WERI-Rb-1 (cell line): Measurements from ENCODE around the gene OBSCN.
A peak's percentile ranks its signal among the peaks of the same experiment; 100 is the strongest.

Source experiments
- DNase-seq: peaks from one replicate; pipeline ENCODE4 v3.0.0-alpha.2; 2020
- H3K27ac ChIP-seq: fragments of 250-450 bp; sonication (Bioruptor Pico); 2 replicates; pipeline ENCODE4 v1.5.1; 2020; ENCODE audit warnings: mild to moderate bottlenecking, moderate library complexity
- H3K27me3 ChIP-seq: fragments of 250-450 bp; sonication (Bioruptor Pico); 2 replicates; pipeline ENCODE4 v1.5.1; 2021; ENCODE audit warnings: mild to moderate bottlenecking, low read depth, moderate library complexity; ENCODE audit not compliant: insufficient read depth, severe bottlenecking
- H3K36me3 ChIP-seq: fragments of 250-450 bp; sonication (Bioruptor Pico); 2 replicates; pipeline ENCODE4 v1.5.1; 2020; ENCODE audit warnings: mild to moderate bottlenecking, moderate library complexity
- H3K4me3 ChIP-seq: 2 replicates; pipeline ENCODE4 v1.5.1; 2011; ENCODE audit warnings: low read depth, mild to moderate bottlenecking, control low read depth, low read length
- H3K9me3 ChIP-seq: fragments of 250-450 bp; sonication (Bioruptor Pico); 2 replicates; pipeline ENCODE4 v1.5.1; 2021; ENCODE audit warnings: mild to moderate bottlenecking, moderate library complexity; ENCODE audit not compliant: severe bottlenecking
- CTCF ChIP-seq: IDR thresholded peaks from 2 replicates; pipeline ENCODE4 v1.5.1; 2011; ENCODE audit warnings: low read depth, mild to moderate bottlenecking, control low read depth, inconsistent platforms, low read length

OBSCN gene

GRCh38 chr1:228378090-228378872 lies 170.4 kb downstream of the OBSCN start:
- H3K9me3 ChIP-seq, result no peaks in the 10 kb centered on the region
- H3K4me3 ChIP-seq, result peak overlapping the region; percentile 57
- no peaks in the 10 kb centered on the region for H3K36me3 ChIP-seq
- H3K27ac ChIP-seq, result peak overlapping the region; percentile 52
- TF ChIP-seq CTCF, result peak; percentile 56
- H3K27me3 ChIP-seq, result no peaks in the 10 kb centered on the region
- peak; percentile 69 for DNase-seq

GRCh38 chr1:228378873-228379460 lies 171.1 kb downstream of the OBSCN start:
- peak overlapping the region; percentile 52; the same call in 1 of the 2 replicates for H3K27ac ChIP-seq
- H3K4me3 ChIP-seq, result peak overlapping the region; percentile 57
- DNase-seq, result no peak
- TF ChIP-seq CTCF, result no peak
- no peaks in the 10 kb centered on the region for H3K9me3 ChIP-seq
- H3K36me3 ChIP-seq, result no peaks in the 10 kb centered on the region
- H3K27me3 ChIP-seq, result no peaks in the 10 kb centered on the region

- TF ChIP-seq CTCF, result no peak
- H3K36me3 ChIP-seq, result no peaks in the 10 kb centered on the region
- H3K27ac ChIP-seq, result no peak overlapping the region
- H3K9me3 ChIP-seq, result no peaks in the 10 kb centered on the region
- DNase-seq, result no peak
- no peak overlapping the region for H3K4me3 ChIP-seq
- H3K27me3 ChIP-seq, result no peaks in the 10 kb centered on the region
Measured at GRCh38 chr1:228379666-228380065, 171.8 kb downstream of the OBSCN start.

GRCh38 chr1:228381356-228381755 lies 173.5 kb downstream of the OBSCN start:
- TF ChIP-seq CTCF, result no peak
- no peak for DNase-seq
- no peak overlapping the region for H3K4me3 ChIP-seq
- H3K27ac ChIP-seq, result no peak overlapping the region
- H3K9me3 ChIP-seq, result no peaks in the 10 kb centered on the region
- no peaks in the 10 kb centered on the region for H3K36me3 ChIP-seq
- no peaks in the 10 kb centered on the region for H3K27me3 ChIP-seq

- H3K27me3 ChIP-seq, result no peaks in the 10 kb centered on the region
- no peaks in the 10 kb centered on the region for H3K9me3 ChIP-seq
- H3K36me3 ChIP-seq, result no peaks in the 10 kb centered on the region
- no peak overlapping the region for H3K27ac ChIP-seq
- TF ChIP-seq CTCF, result no peak
- DNase-seq, result no peak
- no peak overlapping the region for H3K4me3 ChIP-seq
Measured at GRCh38 chr1:228383773-228384172, 175.9 kb downstream of the OBSCN start.

GRCh38 chr1:228385232-228385631 lies 177.4 kb downstream of the OBSCN start:
- no peak for TF ChIP-seq CTCF
- DNase-seq, result no peak
- Histone ChIP-seq H3K27me3 (no peaks in the 10 kb centered on the region), H3K4me3 (no peak overlapping the region), H3K36me3 (no peaks in the 10 kb centered on the region), H3K9me3 (no peaks in the 10 kb centered on the region), H3K27ac (no peak overlapping the region)
